Vagina (tissue), 2 donors: Measurements from ENCODE around the gene DPY19L1. TPM values are rescaled to one million over a fixed set of nuclear protein-coding genes. Genes with fewer than 3 reads are reported as not detected.

Experiments
- DNase-seq, 2 donors: peaks; one replicate each; pipeline ENCODE4 v3.0.0-alpha.2; 2017; ENCODE audit errors: extremely low spot score in 2 of 2
- H3K27ac ChIP-seq: fragments of 200-600 bp; sonication (generic); one replicate; pipeline ENCODE4 v1.5.1; 2019
- H3K27me3 ChIP-seq: fragments of 200-600 bp; sonication (generic); one replicate; pipeline ENCODE4 v1.5.1; 2019
- H3K36me3 ChIP-seq, 2 donors: fragments of 200-600 bp; sonication (generic); one replicate each; pipeline ENCODE4 v1.5.1; 2017 to 2019
- H3K4me1 ChIP-seq: fragments of 200-600 bp; sonication (generic); one replicate; pipeline ENCODE4 v1.5.1; 2019
- H3K4me3 ChIP-seq, 2 donors: fragments of 200-600 bp; sonication (generic); 1 replicate in 1 of 2; 2 replicates in 1 of 2; pipeline ENCODE4 v1.5.1; 2016 to 2019
- H3K9me3 ChIP-seq: fragments of 200-600 bp; sonication (generic); one replicate; pipeline ENCODE4 v1.5.1; 2019
- POLR2A ChIP-seq, 2 donors: fragments of 450-650 bp; IDR thresholded peaks; one replicate each; pipeline ENCODE4 v1.6.1; 2017; ENCODE audit warnings: antibody characterized with exemption in 2 of 2, mild to moderate bottlenecking in 2 of 2, moderate library complexity in 2 of 2
- POLR2AphosphoS5 ChIP-seq, 2 donors: sonication (generic); formaldehyde crosslinking; IDR thresholded peaks; one replicate each; pipeline ENCODE4 v1.9.0; 2017; ENCODE audit warnings: antibody characterized with exemption in 2 of 2, mild to moderate bottlenecking in 2 of 2, low read depth in 1 of 2; ENCODE audit not compliant: insufficient read depth in 1 of 2
- intact Hi-C: fragments of 100-400 bp; cut with DNase I; formaldehyde crosslinking; loops from one replicate; pipeline ENCODE4 v1.15.1; 2023
- total RNA-seq: library from RNA; depleted of rRNA; stranded (reverse); fragments of >200 nt; gene quantifications from one replicate; pipeline ENCODE4 v1.2.3, GENCODE V29; 2016
- TF ChIP-seq, protein P1 (sequence below), 3 experiments: fragments of 450-650 bp in 2 of 3; fragments of 200-600 bp in 1 of 3; sonication (generic) in 1 of 3; IDR thresholded peaks; one replicate each; pipeline ENCODE4 v1.5.1; 2017 to 2019; ENCODE audit warnings: antibody characterized with exemption in 3 of 3, mild to moderate bottlenecking in 2 of 3, moderate library complexity in 2 of 3

Gene DPY19L1
- total RNA-seq, 1 donor from 2014 or later, result 11.3 TPM

DNA sequence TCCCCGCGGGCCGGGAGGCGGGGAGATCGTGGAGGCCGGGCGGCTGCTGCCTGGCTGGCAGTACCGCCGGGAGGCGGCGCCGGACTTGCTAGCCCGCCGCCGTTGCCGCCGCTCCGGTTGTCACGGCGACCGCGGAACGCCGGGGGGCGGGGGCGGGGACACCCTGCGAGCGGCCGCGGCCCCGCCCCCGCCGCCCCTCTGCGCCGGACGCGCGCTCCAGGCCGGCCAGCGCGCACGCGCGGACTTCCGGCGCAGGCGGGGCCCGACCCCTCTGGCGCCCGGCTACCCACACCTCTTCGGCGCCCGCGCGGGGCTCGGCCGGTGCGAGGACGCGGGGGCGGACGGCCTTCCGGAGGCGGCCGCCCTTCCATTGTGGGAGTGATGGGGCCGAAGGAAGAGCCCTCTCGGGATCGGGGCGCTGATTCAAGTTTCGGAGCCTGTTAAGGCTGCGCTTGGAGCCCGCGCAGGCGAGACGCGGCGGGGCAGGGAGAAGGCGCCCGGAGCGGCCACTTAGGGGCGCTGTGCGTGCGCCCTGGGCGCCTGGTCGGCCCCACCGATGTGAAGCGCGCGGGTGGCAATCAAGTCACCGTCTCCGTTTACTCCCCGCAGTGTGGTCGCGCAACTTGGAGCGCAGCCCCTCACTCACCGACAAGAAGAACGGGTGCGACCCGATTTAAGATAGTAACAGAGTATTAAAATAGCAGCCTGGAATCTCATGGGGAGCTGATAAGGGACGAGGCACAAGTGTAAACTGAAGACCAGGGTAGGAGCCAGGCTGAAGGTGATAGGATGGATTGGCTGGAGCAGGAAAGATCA lies 449 bp upstream of the DPY19L1 start:
- Histone ChIP-seq H3K27me3 (no peaks in the 10 kb centered on the region), H3K27ac (peak overlapping the region; percentile 75)
- intact Hi-C loops, result no loop called here

DNA sequence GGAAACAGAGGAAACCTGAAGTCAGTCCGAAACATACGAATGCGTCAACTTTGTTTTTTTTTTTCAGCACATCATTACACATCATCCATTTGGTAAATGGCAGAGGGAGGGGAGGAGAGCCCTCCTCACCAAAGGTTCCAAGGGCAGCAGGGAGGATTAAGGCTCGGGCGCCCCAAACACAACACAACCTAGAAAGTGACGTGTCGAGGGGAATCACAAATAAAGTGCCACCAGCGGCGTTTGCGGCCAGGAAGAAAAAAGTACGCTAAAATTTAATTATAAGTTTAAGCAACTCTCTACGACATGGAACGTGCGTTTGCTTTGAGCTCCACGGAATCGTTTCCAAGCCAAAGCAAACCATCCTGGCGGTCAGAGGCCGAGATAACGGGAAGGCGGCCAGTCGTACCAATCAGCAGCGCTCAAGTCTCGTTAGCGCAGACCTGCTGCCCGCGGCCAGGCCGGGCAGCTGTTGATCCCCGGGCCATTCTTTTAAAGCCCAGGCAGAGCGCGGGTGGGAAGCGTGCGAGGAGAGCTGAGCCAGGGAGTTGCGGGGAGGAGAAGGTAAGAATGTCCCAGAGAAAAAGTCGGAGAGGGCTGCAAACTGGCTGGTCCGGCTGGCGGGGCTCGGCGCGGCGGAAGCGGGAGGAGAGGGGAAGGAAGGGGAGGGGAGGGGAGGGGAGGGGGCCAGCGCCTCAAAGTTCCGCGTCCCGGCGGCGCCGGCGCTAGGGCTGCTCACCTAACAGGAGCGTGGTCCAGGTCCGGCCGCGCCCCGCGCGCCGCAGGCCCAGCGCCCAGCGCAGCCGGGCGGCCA lies 719 bp downstream of the DPY19L1 start:
- intact Hi-C loops, result no loop called here
- Histone ChIP-seq H3K27me3 (no peaks in the 10 kb centered on the region), H3K9me3 (no peaks in the 10 kb centered on the region), H3K27ac (peak overlapping the region; percentile 75), H3K4me3 (peak overlapping the region; percentile 51 to 74), H3K36me3 (no peaks in the 10 kb centered on the region), H3K4me1 (peaks cover 25% of the 10 kb centered on the region)
- TF ChIP-seq POLR2A (IDR thresholded peaks at IDR 0.05) (no peak), POLR2AphosphoS5 (IDR thresholded peaks at IDR 0.05; ENCODE audit: insufficient read depth in 1 of 2, low read depth in 1 of 2) (peak in 1 of 2 donors; percentile 35)
- DNase-seq, result no peak

More for the DNA sequence above, 449 bp upstream of the DPY19L1 start:
- Histone ChIP-seq H3K9me3 (no peaks in the 10 kb centered on the region), H3K4me3 (peak overlapping the region; percentile 51 to 74), H3K36me3 (no peaks in the 10 kb centered on the region), H3K4me1 (peaks cover 25% of the 10 kb centered on the region)
- DNase-seq, result peak in 1 of 2 donors; percentile 90
- TF ChIP-seq, protein P1, sequence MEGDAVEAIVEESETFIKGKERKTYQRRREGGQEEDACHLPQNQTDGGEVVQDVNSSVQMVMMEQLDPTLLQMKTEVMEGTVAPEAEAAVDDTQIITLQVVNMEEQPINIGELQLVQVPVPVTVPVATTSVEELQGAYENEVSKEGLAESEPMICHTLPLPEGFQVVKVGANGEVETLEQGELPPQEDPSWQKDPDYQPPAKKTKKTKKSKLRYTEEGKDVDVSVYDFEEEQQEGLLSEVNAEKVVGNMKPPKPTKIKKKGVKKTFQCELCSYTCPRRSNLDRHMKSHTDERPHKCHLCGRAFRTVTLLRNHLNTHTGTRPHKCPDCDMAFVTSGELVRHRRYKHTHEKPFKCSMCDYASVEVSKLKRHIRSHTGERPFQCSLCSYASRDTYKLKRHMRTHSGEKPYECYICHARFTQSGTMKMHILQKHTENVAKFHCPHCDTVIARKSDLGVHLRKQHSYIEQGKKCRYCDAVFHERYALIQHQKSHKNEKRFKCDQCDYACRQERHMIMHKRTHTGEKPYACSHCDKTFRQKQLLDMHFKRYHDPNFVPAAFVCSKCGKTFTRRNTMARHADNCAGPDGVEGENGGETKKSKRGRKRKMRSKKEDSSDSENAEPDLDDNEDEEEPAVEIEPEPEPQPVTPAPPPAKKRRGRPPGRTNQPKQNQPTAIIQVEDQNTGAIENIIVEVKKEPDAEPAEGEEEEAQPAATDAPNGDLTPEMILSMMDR (IDR thresholded peaks at IDR 0.05), result peak; percentile 55 to 77 (median 68)
- TF ChIP-seq POLR2A (IDR thresholded peaks at IDR 0.05), result no peak

DNA sequence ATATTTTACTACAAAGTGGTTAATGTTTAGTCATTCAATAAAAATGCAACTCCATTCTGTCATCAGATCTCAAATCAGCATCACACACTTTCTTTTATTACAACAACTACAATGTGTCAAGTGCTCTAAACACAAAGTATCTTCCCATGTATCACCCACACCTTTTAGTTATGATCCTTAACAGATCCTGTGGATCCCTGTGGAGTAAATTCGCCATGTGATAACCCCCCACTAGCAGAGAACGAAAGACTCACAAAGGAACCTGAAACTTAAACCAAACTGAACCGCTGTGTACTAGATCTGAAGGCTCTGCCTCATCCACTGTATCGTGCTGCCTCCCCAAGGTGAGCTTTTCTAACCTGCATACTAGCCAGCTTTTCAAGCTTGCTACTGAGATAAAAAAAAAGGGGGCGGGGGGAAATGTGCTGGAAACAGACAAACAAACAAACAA lies 1.7 kb downstream of the DPY19L1 start:
- Histone ChIP-seq H3K4me3 (no peak overlapping the region), H3K9me3 (no peaks in the 10 kb centered on the region), H3K36me3 (no peaks in the 10 kb centered on the region), H3K27ac (no peak overlapping the region), H3K4me1 (peaks cover 25% of the 10 kb centered on the region), H3K27me3 (no peaks in the 10 kb centered on the region)
- intact Hi-C loops, result no loop called here
- TF ChIP-seq POLR2A (IDR thresholded peaks at IDR 0.05), result no peak
- TF ChIP-seq POLR2AphosphoS5 (IDR thresholded peaks at IDR 0.05; ENCODE audit: insufficient read depth in 1 of 2, low read depth in 1 of 2), result no peak
- TF ChIP-seq, protein P1 (IDR thresholded peaks at IDR 0.05), result no peak
- DNase-seq, result no peak

DNA sequence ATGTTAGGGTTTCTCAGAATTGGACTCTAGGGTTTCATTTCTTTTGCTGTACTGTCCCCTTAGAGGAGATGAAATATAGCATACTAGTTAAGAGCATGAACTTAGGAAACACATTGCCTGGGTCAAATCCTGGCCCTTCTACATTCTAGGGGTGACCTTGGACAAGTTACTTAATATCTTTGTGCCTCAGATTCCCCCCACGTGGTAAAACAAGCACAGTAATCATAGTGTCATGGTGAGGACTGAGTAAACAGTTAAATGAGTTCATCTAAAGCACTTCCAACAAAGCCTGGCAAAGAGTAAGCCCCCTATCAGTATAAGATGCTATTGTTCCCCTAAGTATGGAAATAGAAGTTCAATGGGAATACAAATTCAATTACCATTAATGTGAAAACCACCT lies 5.1 kb downstream of the DPY19L1 start:
- H3K27ac ChIP-seq, result no peak overlapping the region
- H3K27me3 ChIP-seq, result no peaks in the 10 kb centered on the region
- intact Hi-C loops, result no loop called here
- H3K9me3 ChIP-seq, result no peaks in the 10 kb centered on the region
- no peak for TF ChIP-seq POLR2A (IDR thresholded peaks at IDR 0.05)
- TF ChIP-seq POLR2AphosphoS5 (IDR thresholded peaks at IDR 0.05; ENCODE audit: insufficient read depth in 1 of 2, low read depth in 1 of 2), result no peak
- TF ChIP-seq, protein P1 (IDR thresholded peaks at IDR 0.05), result no peak
- H3K4me1 ChIP-seq, result peaks cover 17% of the 10 kb centered on the region
- no peak for DNase-seq
- H3K36me3 ChIP-seq, result no peaks in the 10 kb centered on the region
- H3K4me3 ChIP-seq, result no peak overlapping the region

DNA sequence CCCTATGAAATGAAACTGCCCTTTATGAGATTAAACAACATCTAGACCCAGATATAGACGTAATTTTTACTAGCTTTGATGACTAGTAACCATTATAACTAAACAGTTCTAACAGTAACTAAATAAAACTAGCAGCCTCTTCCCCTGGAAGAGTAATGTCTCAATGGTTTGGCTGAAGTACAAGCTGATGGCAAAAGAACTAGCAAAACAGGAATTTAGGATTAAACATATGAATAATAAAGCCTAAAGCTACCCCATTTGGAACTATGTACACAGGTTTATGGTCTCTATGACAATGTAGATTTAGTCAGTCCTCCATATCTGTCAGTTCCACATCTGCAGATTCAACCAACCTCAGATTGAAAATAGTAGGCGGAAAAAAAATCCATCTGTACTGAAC lies 6.4 kb downstream of the DPY19L1 start:
- Histone ChIP-seq H3K4me3 (no peak overlapping the region), H3K4me1 (peaks cover 11% of the 10 kb centered on the region), H3K27ac (no peak overlapping the region), H3K9me3 (no peaks in the 10 kb centered on the region), H3K36me3 (no peaks in the 10 kb centered on the region), H3K27me3 (no peaks in the 10 kb centered on the region)
- no peak for DNase-seq
- TF ChIP-seq POLR2AphosphoS5 (IDR thresholded peaks at IDR 0.05; ENCODE audit: insufficient read depth in 1 of 2, low read depth in 1 of 2), result no peak
- no peak for TF ChIP-seq POLR2A (IDR thresholded peaks at IDR 0.05)
- TF ChIP-seq, protein P1 (IDR thresholded peaks at IDR 0.05), result no peak
- intact Hi-C loops, result no loop called here
